KOPT-K1 (cell line): ENCODE results near the gene TMX1.

ENCODE experiments used
- H3K27ac ChIP-seq: fragments of 200-600 bp; sonication (generic); 2 replicates; pipeline ENCODE4 v1.5.1; 2016; ENCODE audit warnings: antibody characterized with exemption, mild to moderate bottlenecking, low read depth, low read length; ENCODE audit not compliant: poor library complexity, severe bottlenecking
- H3K36me3 ChIP-seq: fragments of 200-600 bp; sonication (generic); 2 replicates; pipeline ENCODE4 v1.5.1; 2017; ENCODE audit warnings: antibody characterized with exemption, mild to moderate bottlenecking, low read length, moderate library complexity; ENCODE audit not compliant: insufficient read depth
- H3K9me3 ChIP-seq: fragments of 200-600 bp; sonication (generic); 2 replicates; pipeline ENCODE4 v1.5.1; 2017; ENCODE audit warnings: antibody characterized with exemption, low read length, mild to moderate bottlenecking; ENCODE audit not compliant: insufficient read depth, poor library complexity, severe bottlenecking

TMX1 gene

GRCh38 chr14:51224551-51224950 is 15.5 kb upstream of the TMX1 start:
- peaks cover 11% of the 10 kb centered on the region for H3K9me3 ChIP-seq
- no peaks in the 10 kb centered on the region for H3K36me3 ChIP-seq
- no peak overlapping the region for H3K27ac ChIP-seq

- Histone ChIP-seq H3K36me3 (no peaks in the 10 kb centered on the region), H3K27ac (no peak overlapping the region), H3K9me3 (peaks cover 11% of the 10 kb centered on the region)
Observed at GRCh38 chr14:51225751-51226150, 14.3 kb upstream of the TMX1 start.

- Histone ChIP-seq H3K9me3 (peaks cover under 1% of the 10 kb centered on the region), H3K27ac (no peak overlapping the region), H3K36me3 (no peaks in the 10 kb centered on the region)
Observed at GRCh38 chr14:51228391-51228790, 11.7 kb upstream of the TMX1 start.

GRCh38 chr14:51228890-51229289 is 11.2 kb upstream of the TMX1 start:
- Histone ChIP-seq H3K27ac (no peak overlapping the region), H3K9me3 (no peaks in the 10 kb centered on the region), H3K36me3 (no peaks in the 10 kb centered on the region)

GRCh38 chr14:51236314-51236713 is 3.7 kb upstream of the TMX1 start:
- Histone ChIP-seq H3K36me3 (no peaks in the 10 kb centered on the region), H3K27ac (no peak overlapping the region)

GRCh38 chr14:51240804-51241380 is 845 bp downstream of the TMX1 start:
- Histone ChIP-seq H3K27ac (peak overlapping the region; percentile 93), H3K36me3 (peaks cover 23% of the 10 kb centered on the region), H3K9me3 (no peaks in the 10 kb centered on the region)

More at GRCh38 chr14:51236314-51236713, 3.7 kb upstream of the TMX1 start:
- no peaks in the 10 kb centered on the region for H3K9me3 ChIP-seq

- no peak overlapping the region for H3K27ac ChIP-seq
- peaks cover 42% of the 10 kb centered on the region for H3K36me3 ChIP-seq
- no peaks in the 10 kb centered on the region for H3K9me3 ChIP-seq
Observed at GRCh38 chr14:51242545-51243490, 2.8 kb downstream of the TMX1 start.

- no peaks in the 10 kb centered on the region for H3K9me3 ChIP-seq
- H3K36me3 ChIP-seq = peaks cover 60% of the 10 kb centered on the region
- H3K27ac ChIP-seq = no peak overlapping the region
Observed at GRCh38 chr14:51244591-51244990, 4.5 kb downstream of the TMX1 start.

- Histone ChIP-seq H3K27ac (no peak overlapping the region), H3K9me3 (no peaks in the 10 kb centered on the region), H3K36me3 (peaks cover 75% of the 10 kb centered on the region)
Observed at GRCh38 chr14:51246032-51246431, 6.0 kb downstream of the TMX1 start.

- Histone ChIP-seq H3K9me3 (no peaks in the 10 kb centered on the region), H3K36me3 (peaks cover 97% of the 10 kb centered on the region), H3K27ac (no peak overlapping the region)
Observed at GRCh38 chr14:51248016-51248987, 8.3 kb downstream of the TMX1 start.

- H3K9me3 ChIP-seq = no peaks in the 10 kb centered on the region
- H3K36me3 ChIP-seq = peaks cover 100% of the 10 kb centered on the region
- H3K27ac ChIP-seq = no peak overlapping the region
Observed at GRCh38 chr14:51251486-51251885, 11.4 kb downstream of the TMX1 start.

- no peak overlapping the region for H3K27ac ChIP-seq
- no peaks in the 10 kb centered on the region for H3K9me3 ChIP-seq
- H3K36me3 ChIP-seq = peaks cover 98% of the 10 kb centered on the region
Observed at GRCh38 chr14:51253880-51254279, 13.8 kb downstream of the TMX1 start.

GRCh38 chr14:51258280-51258679 is 18.2 kb downstream of the TMX1 start:
- Histone ChIP-seq H3K27ac (no peak overlapping the region), H3K36me3 (peaks cover 77% of the 10 kb centered on the region), H3K9me3 (no peaks in the 10 kb centered on the region)

GRCh38 chr14:51258788-51259187 is 18.7 kb downstream of the TMX1 start:
- Histone ChIP-seq H3K9me3 (no peaks in the 10 kb centered on the region), H3K27ac (no peak overlapping the region), H3K36me3 (peaks cover 73% of the 10 kb centered on the region)

- Histone ChIP-seq H3K9me3 (no peaks in the 10 kb centered on the region), H3K27ac (no peak overlapping the region), H3K36me3 (peaks cover 69% of the 10 kb centered on the region)
Observed at GRCh38 chr14:51260225-51260624, 20.2 kb downstream of the TMX1 start.
